Myocyte (in vitro differentiated cells): Measurements from ENCODE around the gene NCF1. TPM values are rescaled to one million over a fixed set of nuclear protein-coding genes. Genes with fewer than 3 reads are reported as not detected.
"Not testable (repeated sequence)": the region's sequence is repeated elsewhere in the genome, so short reads cannot be mapped to it uniquely, and the experiment has no call there.

Experiments
- DNase-seq: peaks from one replicate; pipeline ENCODE4 v3.0.0-alpha.2; 2012; ENCODE audit warnings: low read depth
- total RNA-seq: library from RNA; depleted of rRNA; stranded (reverse); fragments of >200 nt; gene quantifications from 2 replicates; pipeline ENCODE4 v1.2.3, GENCODE V29; 2014

NCF1 gene
- total RNA-seq, 1 donor from 2014 or later = not detected

DNA sequence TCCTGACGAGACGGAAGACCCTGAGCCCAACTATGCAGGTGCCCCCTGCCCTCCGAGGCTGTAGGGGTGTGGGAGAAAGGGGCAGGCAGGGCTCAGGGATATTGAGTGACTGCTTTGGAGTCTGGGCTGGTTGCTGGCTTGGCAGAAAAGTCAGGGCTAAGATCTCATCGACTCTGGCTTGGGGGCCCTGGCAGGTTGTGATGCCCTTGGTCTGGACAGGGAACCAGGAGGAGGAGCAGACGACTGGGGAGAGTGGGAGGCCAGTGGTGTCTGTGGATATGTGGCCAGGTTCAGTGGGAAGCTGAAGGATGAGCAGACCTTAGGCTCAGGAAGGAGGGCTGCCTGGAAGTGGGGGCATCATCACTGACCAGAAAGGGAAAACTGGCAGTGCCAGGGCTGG, 9.8 kb downstream of the NCF1 start:
- not testable (repeated sequence) for DNase-seq

DNA sequence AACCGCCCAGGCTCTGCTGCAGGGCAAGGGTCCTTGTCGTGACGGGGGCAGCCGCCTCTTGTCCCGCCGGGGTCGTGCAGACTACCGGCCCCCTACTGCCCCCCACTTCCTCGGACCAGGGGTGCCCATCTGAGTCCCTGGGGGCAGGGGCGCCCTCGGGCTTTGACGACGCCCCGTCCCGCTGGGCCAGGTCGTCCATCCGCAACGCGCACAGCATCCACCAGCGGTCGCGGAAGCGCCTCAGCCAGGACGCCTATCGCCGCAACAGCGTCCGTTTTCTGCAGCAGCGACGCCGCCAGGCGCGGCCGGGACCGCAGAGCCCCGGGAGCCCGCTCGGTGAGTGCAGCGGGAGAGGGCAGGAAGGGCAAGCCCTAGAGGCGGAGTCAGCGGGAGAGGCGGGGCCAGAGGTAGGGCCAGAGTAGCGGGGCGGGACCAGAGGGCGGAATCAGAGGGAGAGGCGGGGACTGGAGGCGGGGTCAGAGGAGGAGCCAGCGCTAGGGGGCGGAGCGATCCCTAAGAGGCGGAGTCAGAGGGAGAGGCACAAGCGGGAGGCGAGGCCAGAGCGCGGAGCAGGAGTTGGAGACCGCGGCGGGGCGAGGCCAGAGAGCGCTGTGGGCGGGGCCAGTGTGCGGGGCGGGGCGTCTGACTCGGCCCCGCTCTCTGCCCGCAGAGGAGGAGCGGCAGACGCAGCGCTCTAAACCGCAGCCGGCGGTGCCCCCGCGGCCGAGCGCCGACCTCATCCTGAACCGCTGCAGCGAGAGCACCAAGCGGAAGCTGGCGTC, 14.7 kb downstream of the NCF1 start:
- DNase-seq = peak; percentile 88

DNA sequence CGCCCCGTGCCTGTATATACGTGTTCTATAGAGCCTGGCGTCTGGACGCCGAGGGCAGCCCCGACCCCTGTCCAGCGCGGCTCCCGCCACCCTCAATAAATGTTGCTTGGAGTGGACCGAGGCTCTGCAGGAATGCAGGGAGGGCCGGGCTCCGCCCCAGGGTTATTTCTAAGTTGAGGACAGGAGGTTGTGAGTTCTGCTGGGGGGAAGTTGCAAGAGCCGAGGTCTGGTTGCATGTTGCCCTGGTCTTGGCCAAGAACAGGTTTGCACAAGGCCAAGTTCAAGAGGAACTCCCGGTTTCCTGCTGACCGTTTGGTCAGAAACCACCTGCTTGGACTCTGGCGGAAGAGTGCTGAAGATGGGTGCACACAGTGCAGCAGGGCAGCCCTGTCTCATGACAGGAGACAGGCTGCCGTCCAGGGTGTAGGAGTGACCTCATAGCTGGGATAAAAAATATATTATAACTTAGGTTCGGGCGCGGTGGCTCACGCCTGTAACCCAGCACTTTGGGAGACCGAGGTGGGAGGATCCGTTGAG, 15.5 kb downstream of the NCF1 start:
- not testable (repeated sequence) for DNase-seq

DNA sequence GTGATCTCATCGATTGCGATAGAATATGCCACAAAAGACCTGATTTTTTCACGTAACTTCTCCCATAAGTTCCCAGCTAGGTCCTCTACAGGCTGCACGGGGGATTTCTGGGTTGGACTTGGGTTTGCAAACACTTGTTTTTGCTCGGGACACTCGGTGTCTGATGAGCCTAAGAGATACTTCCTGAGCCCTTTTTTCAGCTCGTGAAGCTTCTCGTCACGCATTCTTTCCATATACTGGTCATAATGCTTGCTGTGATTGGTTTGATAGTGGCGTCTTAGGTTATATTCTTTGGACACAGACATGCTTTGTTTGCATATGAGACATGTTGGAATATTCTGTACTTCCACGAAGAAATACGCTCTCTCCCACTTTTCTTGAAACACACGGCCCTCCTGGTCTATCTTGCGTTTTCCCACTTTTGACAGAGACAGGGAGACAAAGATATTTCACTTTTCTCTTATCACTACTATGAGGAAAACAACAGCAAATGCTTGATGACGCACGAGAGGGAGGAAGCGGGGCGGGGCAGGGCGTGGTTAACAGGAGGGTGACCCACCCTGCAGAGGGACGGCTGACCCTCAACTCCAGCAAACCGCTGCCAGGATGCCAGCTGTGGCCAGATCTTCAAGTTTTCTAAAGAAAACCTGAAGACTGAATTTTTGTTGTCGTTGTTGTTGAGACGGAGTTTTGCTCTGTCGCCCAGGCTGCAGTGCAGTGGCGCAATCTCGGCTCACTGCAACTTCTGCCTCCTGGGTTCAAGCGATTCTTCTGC, 24.2 kb downstream of the NCF1 start:
- not testable (repeated sequence) for DNase-seq

DNA sequence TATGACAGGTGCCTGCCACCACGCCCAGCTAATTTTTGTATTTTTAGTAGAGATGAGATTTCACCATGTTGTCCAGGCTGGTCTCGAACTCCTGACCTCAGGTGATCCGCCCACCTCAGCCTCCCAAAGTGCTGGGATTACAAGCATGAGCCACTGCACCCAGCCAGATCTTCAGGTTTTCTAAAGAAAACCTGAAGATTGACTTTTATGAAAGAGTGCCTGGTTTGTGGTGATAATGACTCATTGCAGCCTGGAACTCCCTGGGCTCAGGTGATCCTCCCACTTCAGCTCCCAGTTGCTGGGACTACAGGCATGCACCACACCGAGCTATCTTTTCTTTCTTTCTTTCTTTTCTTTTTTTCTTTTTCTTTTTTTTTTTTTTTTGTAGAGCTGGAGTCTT, 24.8 kb downstream of the NCF1 start:
- DNase-seq = not testable (repeated sequence)

DNA sequence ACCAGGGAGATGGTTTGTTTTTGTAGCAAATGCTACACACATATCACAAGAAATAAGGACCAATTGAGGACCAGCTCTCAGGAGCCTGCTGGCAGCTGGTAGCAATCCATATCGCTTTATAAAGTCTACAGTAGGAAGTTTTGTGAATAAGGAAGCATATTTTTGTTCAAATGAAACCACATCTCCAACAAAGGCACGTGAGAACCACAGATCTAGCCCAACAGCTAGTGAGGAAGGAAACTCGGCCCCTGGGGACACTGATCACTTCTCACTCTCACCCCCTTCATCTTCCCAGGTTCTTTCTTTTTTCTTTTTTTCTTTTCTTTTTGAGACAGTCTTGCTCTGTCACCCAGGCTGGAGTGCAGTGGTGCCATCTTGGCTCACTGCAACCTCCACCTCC, 42.1 kb downstream of the NCF1 start:
- DNase-seq = not testable (repeated sequence)

DNA sequence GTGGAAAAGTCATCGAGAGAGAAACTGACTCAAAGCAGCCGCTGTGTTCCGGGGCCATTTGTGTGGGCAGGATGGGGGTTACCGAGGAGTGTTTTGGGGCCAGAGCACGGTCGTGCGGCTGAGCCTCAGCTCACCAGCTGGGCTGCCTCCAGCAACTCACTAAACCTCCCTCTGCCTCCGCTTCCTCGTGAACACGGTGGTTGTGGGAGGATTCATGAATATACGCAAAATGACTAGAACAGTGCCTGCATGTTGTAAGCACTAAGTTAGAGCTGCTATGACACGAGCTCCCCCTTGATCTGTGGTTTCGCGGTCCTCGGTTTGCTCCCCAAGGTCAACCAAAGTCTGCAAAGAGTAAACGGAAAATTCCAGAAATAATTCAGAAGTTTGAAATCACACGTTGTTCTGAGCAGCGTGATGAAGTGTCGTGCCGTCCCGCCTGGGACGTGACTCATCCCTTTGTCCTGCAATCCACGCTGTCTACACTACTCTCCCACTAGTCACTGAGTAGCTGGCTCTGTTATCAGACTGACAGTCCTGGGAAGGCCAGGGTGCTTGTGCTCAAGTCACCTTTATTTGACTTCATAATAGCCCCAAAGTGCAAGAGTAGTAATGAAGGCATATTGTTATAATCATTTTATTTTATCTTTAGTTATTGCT, 46.5 kb downstream of the NCF1 start:
- not testable (repeated sequence) for DNase-seq

DNA sequence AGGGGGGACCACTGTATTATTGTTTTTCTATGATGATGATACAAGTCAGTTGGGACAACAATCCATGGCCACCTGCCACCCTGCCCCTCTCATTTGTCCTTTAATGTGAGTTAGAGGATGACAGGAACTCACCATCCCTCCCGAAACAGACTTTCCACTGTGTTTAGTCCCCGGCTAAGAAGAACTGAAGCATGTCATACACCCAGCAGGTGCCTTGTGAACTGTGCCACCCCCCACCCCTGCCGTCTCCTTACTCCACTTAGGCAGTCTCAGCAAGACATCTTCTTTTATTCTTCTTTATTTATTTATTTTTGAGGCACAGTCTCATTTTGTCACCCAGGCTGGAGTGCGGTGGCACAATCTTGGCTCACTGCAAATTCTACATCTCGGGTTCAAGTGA, 47.4 kb downstream of the NCF1 start:
- not testable (repeated sequence) for DNase-seq

DNA sequence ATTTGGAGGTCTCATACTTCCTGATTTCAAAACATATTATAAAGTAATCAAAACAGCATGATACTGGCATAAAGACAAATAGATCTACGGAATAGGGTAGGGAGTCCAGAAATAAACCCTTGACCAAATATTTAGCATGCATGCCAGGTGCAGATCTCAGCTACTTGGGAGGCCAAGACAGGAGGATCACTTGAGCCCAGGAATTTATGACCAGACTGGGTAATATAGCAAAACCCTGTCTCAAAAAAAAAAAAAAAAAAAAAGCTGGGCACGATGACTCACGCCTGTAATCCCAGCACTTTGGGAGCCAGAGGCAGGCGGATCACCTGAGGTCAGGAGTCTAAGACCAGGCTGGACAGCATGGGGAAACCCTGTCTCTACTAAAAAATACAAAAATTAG, 56.1 kb downstream of the NCF1 start:
- DNase-seq = not testable (repeated sequence)

DNA sequence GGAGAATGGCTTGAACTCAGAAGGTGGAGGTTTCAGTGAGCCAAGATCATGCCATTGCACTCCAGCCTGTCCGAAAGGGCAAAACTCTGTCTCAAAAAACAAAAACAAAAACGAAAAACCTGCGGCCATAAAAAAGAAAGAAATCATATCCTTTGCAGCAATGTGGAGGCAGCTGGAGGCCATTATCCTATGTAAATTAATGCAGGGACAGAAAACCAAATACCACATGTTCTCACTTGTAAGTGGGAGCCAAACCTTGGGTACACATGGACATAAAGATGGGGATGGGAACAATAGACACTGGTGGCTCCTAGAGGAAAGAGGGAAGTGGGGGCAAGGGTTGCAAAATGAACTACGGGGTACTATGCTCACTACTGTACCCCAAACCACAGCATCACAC, 56.6 kb downstream of the NCF1 start:
- DNase-seq = not testable (repeated sequence)

Other genes with a start within 250 kb of the NCF1 start
- 253 and 267 TPM in 2 replicates for gene GTF2I, start 116.3 kb upstream of the NCF1 start, total RNA-seq
- 10.1 and 14.2 TPM in 2 replicates for gene GTF2IRD2, start 77.6 kb downstream of the NCF1 start, total RNA-seq
- 18.2 and 18.9 TPM in 2 replicates for gene CASTOR2, start 190.7 kb downstream of the NCF1 start, total RNA-seq